WTC11 (cell line): ENCODE results near the gene KHDRBS1. TPM values are rescaled to one million over a fixed set of nuclear protein-coding genes. Genes with fewer than 3 reads are reported as not detected.

Source experiments
- AR ChIP-seq: fragments of 250-450 bp; sonication (Bioruptor Pico); IDR thresholded peaks from 2 replicates; pipeline ENCODE4 v1.9.0; 2021; ENCODE audit warnings: mild to moderate bottlenecking
- ATF1 ChIP-seq: sonication (generic); formaldehyde crosslinking; IDR thresholded peaks from 2 replicates; pipeline ENCODE4 v1.8.1; 2023; ENCODE audit warnings: mild to moderate bottlenecking, moderate library complexity, missing genetic modification reagents
- ATF3 ChIP-seq: sonication (generic); formaldehyde crosslinking; conservative IDR thresholded peaks from 2 replicates; pipeline ENCODE4 v1.8.1; 2022; ENCODE audit warnings: mild to moderate bottlenecking, missing genetic modification reagents
- CTCF ChIP-seq: fragments of 200-600 bp; IDR thresholded peaks from 2 replicates; pipeline ENCODE4 v1.8.0; 2022; ENCODE audit warnings: antibody characterized with exemption
- E2F4 ChIP-seq: sonication (generic); formaldehyde crosslinking; IDR thresholded peaks from 2 replicates; pipeline ENCODE4 v1.8.1; 2022; ENCODE audit warnings: low read depth, mild to moderate bottlenecking, moderate library complexity, missing genetic modification reagents, borderline replicate concordance
- ELF4 ChIP-seq: sonication (generic); formaldehyde crosslinking; IDR thresholded peaks from 2 replicates; pipeline ENCODE4 v1.8.1; 2022; ENCODE audit warnings: low read depth, mild to moderate bottlenecking, moderate library complexity, missing genetic modification reagents
- ERG ChIP-seq: fragments of 250-450 bp; sonication (Bioruptor Pico); IDR thresholded peaks from 2 replicates; pipeline ENCODE4 v1.8.0; 2021; ENCODE audit warnings: mild to moderate bottlenecking
- ETV6 ChIP-seq: sonication (generic); formaldehyde crosslinking; IDR thresholded peaks from 2 replicates; pipeline ENCODE4 v1.8.1; 2022; ENCODE audit warnings: mild to moderate bottlenecking, missing genetic modification reagents
- FOXJ3 ChIP-seq: sonication (generic); formaldehyde crosslinking; IDR thresholded peaks from 2 replicates; pipeline ENCODE4 v1.9.0; 2021; ENCODE audit warnings: missing genetic modification reagents, mild to moderate bottlenecking, borderline replicate concordance
- FOXK1 ChIP-seq: sonication (generic); formaldehyde crosslinking; IDR thresholded peaks from 2 replicates; pipeline ENCODE4 v1.8.0; 2022; ENCODE audit warnings: mild to moderate bottlenecking, moderate library complexity, missing genetic modification reagents
- GABPB1 ChIP-seq: sonication (generic); formaldehyde crosslinking; IDR thresholded peaks from 2 replicates; pipeline ENCODE4 v1.8.1; 2023; ENCODE audit warnings: mild to moderate bottlenecking, missing genetic modification reagents
- HMGXB4 ChIP-seq: sonication (generic); formaldehyde crosslinking; IDR thresholded peaks from 2 replicates; pipeline ENCODE4 v1.8.1; 2023; ENCODE audit warnings: mild to moderate bottlenecking, moderate library complexity, missing genetic modification reagents
- MYBL2 ChIP-seq: sonication (generic); formaldehyde crosslinking; IDR thresholded peaks from 2 replicates; pipeline ENCODE4 v1.8.1; 2023; ENCODE audit warnings: mild to moderate bottlenecking, moderate library complexity, missing genetic modification reagents
- NFATC4 ChIP-seq: fragments of 250-450 bp; sonication (Bioruptor Pico); IDR thresholded peaks from 2 replicates; pipeline ENCODE4 v1.9.0; 2021; ENCODE audit warnings: mild to moderate bottlenecking
- PRDM15 ChIP-seq: sonication (generic); formaldehyde crosslinking; IDR thresholded peaks from 2 replicates; pipeline ENCODE4 v1.8.0; 2022; ENCODE audit warnings: missing genetic modification reagents
- PREB ChIP-seq: sonication (generic); formaldehyde crosslinking; IDR thresholded peaks from 2 replicates; pipeline ENCODE4 v1.8.1; 2022; ENCODE audit warnings: mild to moderate bottlenecking, missing genetic modification reagents, moderate library complexity, borderline replicate concordance
- RORB ChIP-seq: fragments of 250-450 bp; sonication (Bioruptor Pico); IDR thresholded peaks from 2 replicates; pipeline ENCODE4 v1.9.0; 2021; ENCODE audit warnings: mild to moderate bottlenecking
- USF2 ChIP-seq: sonication (generic); formaldehyde crosslinking; IDR thresholded peaks from 2 replicates; pipeline ENCODE4 v1.8.1; 2023; ENCODE audit warnings: mild to moderate bottlenecking, missing genetic modification reagents, moderate library complexity
- ZBTB21 ChIP-seq: sonication (generic); formaldehyde crosslinking; IDR thresholded peaks from 2 replicates; pipeline ENCODE4 v1.8.1; 2023; ENCODE audit warnings: mild to moderate bottlenecking, missing genetic modification reagents, borderline replicate concordance
- ZNF232 ChIP-seq: sonication (generic); formaldehyde crosslinking; IDR thresholded peaks from 2 replicates; pipeline ENCODE4 v1.8.0; 2022; ENCODE audit warnings: mild to moderate bottlenecking, missing genetic modification reagents
- ZNF317 ChIP-seq: sonication (generic); formaldehyde crosslinking; IDR thresholded peaks from 2 replicates; pipeline ENCODE4 v1.8.1; 2023; ENCODE audit warnings: low read depth, mild to moderate bottlenecking, moderate library complexity, missing genetic modification reagents, borderline replicate concordance
- ZNF396 ChIP-seq: fragments of 250-450 bp; sonication (Bioruptor Pico); IDR thresholded peaks from 2 replicates; pipeline ENCODE4 v1.8.0; 2021; ENCODE audit warnings: mild to moderate bottlenecking, moderate library complexity, borderline replicate concordance
- ZNF416 ChIP-seq: fragments of 250-450 bp; sonication (Bioruptor Pico); IDR thresholded peaks from 2 replicates; pipeline ENCODE4 v1.9.0; 2021; ENCODE audit warnings: mild to moderate bottlenecking, inconsistent platforms
- total RNA-seq: library from RNA; stranded (reverse); gene quantifications from 3 replicates; pipeline ENCODE4 v1.2.3, GENCODE V29; 2021

KHDRBS1 gene
- total RNA-seq, 1 experiment from 2014 or later, result 264 TPM

- TF ChIP-seq CTCF, result no peak
- TF ChIP-seq ATF3, result no peak
- TF ChIP-seq ZNF317 (CRISPR knock-in tag), result no peak
- TF ChIP-seq FOXK1 (CRISPR knock-in tag), result peak; percentile 56; the same call in 1 of the 2 replicates
- TF ChIP-seq ATF1 (CRISPR knock-in tag), result peak; percentile 33; the same call in 1 of the 2 replicates
- TF ChIP-seq ZBTB21 (CRISPR knock-in tag), result no peak
- TF ChIP-seq MYBL2 (CRISPR knock-in tag), result peak; percentile 80
- peak; percentile 60; the same call in 1 of the 2 replicates for TF ChIP-seq ZNF232 (CRISPR knock-in tag)
- TF ChIP-seq ZNF396 (CRISPR knock-in tag), result no peak
- peak; percentile 75; the same call in 1 of the 2 replicates for TF ChIP-seq ETV6
- TF ChIP-seq USF2 (CRISPR knock-in tag), result no peak
- peak; percentile 44; the same call in 1 of the 2 replicates for TF ChIP-seq PRDM15 (CRISPR knock-in tag)
- TF ChIP-seq HMGXB4 (CRISPR knock-in tag), result peak; percentile 87
- TF ChIP-seq PREB (CRISPR knock-in tag), result no peak
- TF ChIP-seq E2F4 (CRISPR knock-in tag), result 0 out of 2 replicates have a peak, but pooled peaks have one; percentile 68
- TF ChIP-seq RORB (CRISPR knock-in tag), result no peak
- 0 out of 2 replicates have a peak, but pooled peaks have one; percentile 65 for TF ChIP-seq ELF4 (CRISPR knock-in tag)
- no peak for TF ChIP-seq GABPB1
- TF ChIP-seq NFATC4, result no peak
- TF ChIP-seq ERG (CRISPR knock-in tag), result no peak
- no peak for TF ChIP-seq AR (CRISPR knock-in tag)
- TF ChIP-seq FOXJ3 (CRISPR knock-in tag), result no peak
- peak; percentile 53; the same call in 1 of the 2 replicates for TF ChIP-seq ZNF416
Measured at GRCh38 chr1:32072622-32073298, 59.1 kb downstream of the KHDRBS1 start, which contains the start of gene TMEM39B (continued).
